ENCODE results near the gene COQ9. TPM values are rescaled to one million over a fixed set of nuclear protein-coding genes. Genes with fewer than 3 reads are reported as not detected.

COQ9 gene
- total and polyA plus RNA-seq, 2 of the 4 experiments (the other 2 are of a cell fraction): 57.9 to 58.5 TPM

DNA sequence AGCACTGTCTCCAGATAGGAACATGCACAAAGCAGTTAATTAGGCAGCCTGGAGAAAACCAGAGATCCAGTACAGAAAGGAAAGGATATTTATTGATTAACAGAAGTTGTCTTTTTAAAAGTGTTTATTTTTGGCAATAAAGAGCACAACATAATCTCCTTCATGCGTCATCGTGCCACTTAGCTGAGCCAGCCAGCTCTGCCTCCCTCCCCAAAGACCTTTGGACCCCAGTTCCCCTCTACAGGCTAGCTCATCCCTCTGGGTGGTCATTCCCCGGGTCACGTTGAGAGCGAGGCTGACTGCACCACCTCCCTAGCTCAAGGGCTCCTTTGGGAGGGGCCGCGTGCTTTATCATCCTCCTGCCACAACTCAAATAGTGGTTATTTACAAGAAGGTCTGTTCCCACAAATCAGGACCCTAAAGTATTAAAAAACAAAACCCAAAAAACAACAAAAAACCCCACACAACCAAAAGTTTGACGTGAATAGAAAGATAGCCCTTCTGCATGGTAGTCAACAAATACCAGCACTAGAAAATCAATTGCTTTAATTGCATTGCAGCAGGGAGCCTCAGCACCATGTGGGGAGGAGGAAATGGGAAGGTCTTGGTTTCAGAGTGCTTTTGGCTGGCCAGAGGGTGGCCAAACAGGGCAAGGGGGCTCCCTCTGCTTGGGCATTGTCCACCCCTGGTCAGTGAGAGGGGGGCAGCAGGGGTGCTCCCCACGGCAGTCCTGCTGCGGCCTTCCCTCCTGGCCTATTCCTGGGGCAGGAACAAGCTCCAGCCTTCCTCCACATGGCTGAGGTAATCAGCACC lies 24.8 kb downstream of the COQ9 start:
- Histone ChIP-seq H3K9ac (ENCODE audit: low read depth, low read length) (no peak overlapping the region), H3K79me1 (ENCODE audit: low read depth in 1 of 2, low read length in 2 of 2) (peaks cover 10 to 14% of the 10 kb centered on the region in 2 experiments), H2AK9ac (replicated peaks; ENCODE audit: low read depth, low read length, poor library complexity) (no peak overlapping the region), H2BK5ac (ENCODE audit: low read depth, low read length, poor library complexity, severe bottlenecking) (no peak overlapping the region), H2BK20ac (ENCODE audit: low read depth, low read length) (no peak overlapping the region), H4K8ac (ENCODE audit: low read depth in 2 of 2, low read length in 2 of 2) (no peak overlapping the region), H3K36me3 (ENCODE audit: control insufficient read depth, insufficient read depth, low read length) (peaks cover 52% of the 10 kb centered on the region), H3K27ac (ENCODE audit: insufficient read depth, low read length) (no peak overlapping the region), H3K9me1 (ENCODE audit: insufficient read depth, low read length) (no peaks in the 10 kb centered on the region), H3K9me3 (ENCODE audit: control insufficient read depth, insufficient read depth, low read length) (no peaks in the 10 kb centered on the region), H3K4me1 (ENCODE audit: control insufficient read depth, insufficient read depth, low read length) (no peaks in the 10 kb centered on the region), H2AK5ac (ENCODE audit: low read depth, low read length) (no peak overlapping the region), H3K18ac (ENCODE audit: low read depth, low read length) (no peak overlapping the region), H2BK120ac (ENCODE audit: low read depth, low read length) (no peak overlapping the region), H2BK15ac (ENCODE audit: low read depth, low read length) (no peak overlapping the region), H3K23ac (ENCODE audit: low read depth, low read length) (no peak overlapping the region), H3K56ac (ENCODE audit: extremely low read depth, insufficient read depth, low read length) (no peak overlapping the region), H4K5ac (ENCODE audit: low read depth, low read length) (no peak overlapping the region), H3K4ac (ENCODE audit: low read depth, low read length) (no peak overlapping the region), H3K14ac (replicated peaks; ENCODE audit: low read depth, low read length) (no peak overlapping the region), H4K20me1 (ENCODE audit: insufficient read depth, low read length) (0 out of 2 replicates have a peak, but pooled peaks cover 8% of the 10 kb centered on the region), H3K4me3 (ENCODE audit: insufficient read depth, low read depth, low read length) (no peak overlapping the region), H2AFZ (replicated peaks; ENCODE audit: low read length, poor library complexity) (no peak overlapping the region), H4K91ac (ENCODE audit: insufficient read depth, low read depth, low read length) (no peak overlapping the region), H3K27me3 (ENCODE audit: control insufficient read depth, insufficient read depth, low read length) (no peaks in the 10 kb centered on the region), H3K4me2 (ENCODE audit: low read depth, low read length) (no peak overlapping the region)
- dilution Hi-C loops (cut with HindIII; ENCODE audit: low sequenced_read_pairs, unreplicated experiment): no loop called here
- in situ Hi-C loops (cut with MboI; ENCODE audit: low sequenced_read_pairs): no loop called here
- ChIA-PET CTCF (interaction anchor here (1.4 kb wide), 1 partner anchor 9 kb away, joined by 3 read pairs; no protein-coding TSS in a partner anchor), POLR2A (ENCODE audit: unreplicated experiment) (no interaction called here)
- no peak for TF ChIP-seq NFE2L2 (IDR thresholded peaks at IDR 0.05; ENCODE audit: low read depth, low read length)
- TF ChIP-seq SMC3 (IDR thresholded peaks at IDR 0.05; ENCODE audit: low read depth, low read length): no peak
- no peak for TF ChIP-seq RAD21 (IDR thresholded peaks at IDR 0.05; ENCODE audit: low read length)
- no peak for TF ChIP-seq RCOR1 (IDR thresholded peaks at IDR 0.05; ENCODE audit: insufficient replicate concordance, low read length)
- no peak for TF ChIP-seq POLR2A (IDR thresholded peaks at IDR 0.05; ENCODE audit: low read depth, low read length)
- no peak for TF ChIP-seq FOS (IDR thresholded peaks at IDR 0.05; ENCODE audit: low read depth, low read length)
- TF ChIP-seq MXI1 (IDR thresholded peaks at IDR 0.05; ENCODE audit: borderline replicate concordance, low read depth, low read length): no peak
- TF ChIP-seq CEBPB (IDR thresholded peaks at IDR 0.05; ENCODE audit: low read depth, low read length): no peak
- TF ChIP-seq, protein P1, sequence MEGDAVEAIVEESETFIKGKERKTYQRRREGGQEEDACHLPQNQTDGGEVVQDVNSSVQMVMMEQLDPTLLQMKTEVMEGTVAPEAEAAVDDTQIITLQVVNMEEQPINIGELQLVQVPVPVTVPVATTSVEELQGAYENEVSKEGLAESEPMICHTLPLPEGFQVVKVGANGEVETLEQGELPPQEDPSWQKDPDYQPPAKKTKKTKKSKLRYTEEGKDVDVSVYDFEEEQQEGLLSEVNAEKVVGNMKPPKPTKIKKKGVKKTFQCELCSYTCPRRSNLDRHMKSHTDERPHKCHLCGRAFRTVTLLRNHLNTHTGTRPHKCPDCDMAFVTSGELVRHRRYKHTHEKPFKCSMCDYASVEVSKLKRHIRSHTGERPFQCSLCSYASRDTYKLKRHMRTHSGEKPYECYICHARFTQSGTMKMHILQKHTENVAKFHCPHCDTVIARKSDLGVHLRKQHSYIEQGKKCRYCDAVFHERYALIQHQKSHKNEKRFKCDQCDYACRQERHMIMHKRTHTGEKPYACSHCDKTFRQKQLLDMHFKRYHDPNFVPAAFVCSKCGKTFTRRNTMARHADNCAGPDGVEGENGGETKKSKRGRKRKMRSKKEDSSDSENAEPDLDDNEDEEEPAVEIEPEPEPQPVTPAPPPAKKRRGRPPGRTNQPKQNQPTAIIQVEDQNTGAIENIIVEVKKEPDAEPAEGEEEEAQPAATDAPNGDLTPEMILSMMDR (conservative IDR thresholded peaks at IDR 0.05; ENCODE audit: low read depth, low read length): no peak
- TF ChIP-seq, protein P2, sequence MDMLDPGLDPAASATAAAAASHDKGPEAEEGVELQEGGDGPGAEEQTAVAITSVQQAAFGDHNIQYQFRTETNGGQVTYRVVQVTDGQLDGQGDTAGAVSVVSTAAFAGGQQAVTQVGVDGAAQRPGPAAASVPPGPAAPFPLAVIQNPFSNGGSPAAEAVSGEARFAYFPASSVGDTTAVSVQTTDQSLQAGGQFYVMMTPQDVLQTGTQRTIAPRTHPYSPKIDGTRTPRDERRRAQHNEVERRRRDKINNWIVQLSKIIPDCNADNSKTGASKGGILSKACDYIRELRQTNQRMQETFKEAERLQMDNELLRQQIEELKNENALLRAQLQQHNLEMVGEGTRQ (IDR thresholded peaks at IDR 0.05; ENCODE audit: low read depth, low read length): no peak
- TF ChIP-seq CHD1 (IDR thresholded peaks at IDR 0.05; ENCODE audit: low read depth, low read length): no peak
- TF ChIP-seq, protein P3, sequence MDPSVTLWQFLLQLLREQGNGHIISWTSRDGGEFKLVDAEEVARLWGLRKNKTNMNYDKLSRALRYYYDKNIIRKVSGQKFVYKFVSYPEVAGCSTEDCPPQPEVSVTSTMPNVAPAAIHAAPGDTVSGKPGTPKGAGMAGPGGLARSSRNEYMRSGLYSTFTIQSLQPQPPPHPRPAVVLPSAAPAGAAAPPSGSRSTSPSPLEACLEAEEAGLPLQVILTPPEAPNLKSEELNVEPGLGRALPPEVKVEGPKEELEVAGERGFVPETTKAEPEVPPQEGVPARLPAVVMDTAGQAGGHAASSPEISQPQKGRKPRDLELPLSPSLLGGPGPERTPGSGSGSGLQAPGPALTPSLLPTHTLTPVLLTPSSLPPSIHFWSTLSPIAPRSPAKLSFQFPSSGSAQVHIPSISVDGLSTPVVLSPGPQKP (IDR thresholded peaks at IDR 0.05; ENCODE audit: borderline replicate concordance, low read depth, low read length): no peak
- BruUV-seq (replicated peaks): no TSS peak
- ATAC-seq (ENCODE audit: low read depth): no peak
- no peak for DNase-seq
- WGBS, 2 experiments (ENCODE audit: extremely low coverage in 2 of 2, insufficient read length in 1 of 2): no CpG with 5 or more reads among the region's 10 CpGs
- intact Hi-C loops (cut with micrococcal nuclease): no loop called here
